GM19193 (cell line): Measurements from ENCODE around the gene GALNT17.

Experiments
- POLR2A ChIP-seq: IDR thresholded peaks from 4 replicates; pipeline ENCODE4 v1.6.1; 2011; ENCODE audit not compliant: insufficient read depth, insufficient read length; ENCODE audit errors: extremely low read depth

Gene GALNT17

GRCh38 chr7:71482284-71482683, 350.3 kb downstream of the GALNT17 start:
- TF ChIP-seq POLR2A = no peak

DNA sequence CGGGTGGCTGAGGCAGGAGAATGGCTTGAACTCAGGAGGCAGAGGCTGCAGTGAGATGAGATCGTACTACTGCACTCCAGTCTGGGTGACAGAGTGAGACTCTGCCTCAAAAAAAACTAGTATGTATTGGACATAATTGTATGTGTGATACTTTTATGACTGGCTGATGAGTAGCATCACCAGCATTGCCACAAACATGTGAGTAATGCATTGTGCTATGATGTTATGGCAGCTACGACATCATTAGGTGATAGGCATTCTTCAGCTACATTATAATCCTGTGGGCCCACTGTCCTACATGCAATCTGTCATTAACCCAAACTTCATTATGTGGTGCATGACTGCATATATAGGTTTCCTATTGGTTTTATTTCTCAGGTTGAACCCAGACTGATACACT, 352.4 kb downstream of the GALNT17 start:
- TF ChIP-seq POLR2A = no peak

GRCh38 chr7:71485586-71485985, 353.6 kb downstream of the GALNT17 start:
- TF ChIP-seq POLR2A = no peak

- no peak for TF ChIP-seq POLR2A
Measured at GRCh38 chr7:71486414-71486813, 354.5 kb downstream of the GALNT17 start.

GRCh38 chr7:71486856-71487628, 355.1 kb downstream of the GALNT17 start:
- TF ChIP-seq POLR2A = no peak

- no peak for TF ChIP-seq POLR2A
Measured at GRCh38 chr7:71488308-71488707, 356.4 kb downstream of the GALNT17 start.

DNA sequence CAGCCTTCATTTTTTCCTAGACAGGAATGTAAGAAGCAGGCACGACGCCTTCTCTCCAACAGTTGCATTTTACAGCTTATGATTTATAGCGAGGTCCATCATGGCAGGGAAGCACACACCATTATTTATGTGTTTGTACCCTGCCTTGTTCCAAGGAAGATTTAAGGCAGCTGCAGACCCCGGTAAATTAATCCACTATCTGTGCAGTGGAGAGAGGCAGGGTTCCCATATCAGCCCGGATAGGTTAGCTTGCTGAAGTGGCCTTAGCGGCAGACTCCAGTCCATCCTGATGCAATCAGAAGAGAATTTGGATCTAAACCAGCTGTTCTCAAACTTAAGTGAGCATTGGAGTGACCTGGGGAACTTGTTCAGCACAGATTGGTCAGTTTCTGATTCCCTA, 359.4 kb downstream of the GALNT17 start:
- TF ChIP-seq POLR2A = no peak

- no peak for TF ChIP-seq POLR2A
Measured at GRCh38 chr7:71495828-71496227, 363.9 kb downstream of the GALNT17 start.

- no peak for TF ChIP-seq POLR2A
Measured at GRCh38 chr7:71497256-71497946, 365.5 kb downstream of the GALNT17 start.

DNA sequence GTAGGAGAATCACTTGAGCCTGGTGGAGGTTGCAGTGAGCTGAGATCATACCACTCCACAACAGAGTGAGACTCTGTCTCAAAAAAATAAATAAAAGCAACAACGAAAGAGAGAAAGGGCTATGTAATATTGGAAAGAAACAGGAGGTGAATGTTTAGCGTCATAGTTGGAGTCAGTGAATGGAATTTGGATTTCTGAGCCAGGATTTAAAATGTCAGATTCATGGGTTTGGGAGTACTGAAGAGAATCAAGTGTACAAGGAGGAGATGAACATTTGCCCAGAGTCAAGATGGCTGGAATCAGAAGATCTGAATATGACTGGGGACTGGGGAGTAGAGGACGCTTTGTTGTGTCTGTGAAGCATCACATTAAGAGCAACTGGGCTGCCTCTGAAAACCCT, 366.4 kb downstream of the GALNT17 start:
- no peak for TF ChIP-seq POLR2A

DNA sequence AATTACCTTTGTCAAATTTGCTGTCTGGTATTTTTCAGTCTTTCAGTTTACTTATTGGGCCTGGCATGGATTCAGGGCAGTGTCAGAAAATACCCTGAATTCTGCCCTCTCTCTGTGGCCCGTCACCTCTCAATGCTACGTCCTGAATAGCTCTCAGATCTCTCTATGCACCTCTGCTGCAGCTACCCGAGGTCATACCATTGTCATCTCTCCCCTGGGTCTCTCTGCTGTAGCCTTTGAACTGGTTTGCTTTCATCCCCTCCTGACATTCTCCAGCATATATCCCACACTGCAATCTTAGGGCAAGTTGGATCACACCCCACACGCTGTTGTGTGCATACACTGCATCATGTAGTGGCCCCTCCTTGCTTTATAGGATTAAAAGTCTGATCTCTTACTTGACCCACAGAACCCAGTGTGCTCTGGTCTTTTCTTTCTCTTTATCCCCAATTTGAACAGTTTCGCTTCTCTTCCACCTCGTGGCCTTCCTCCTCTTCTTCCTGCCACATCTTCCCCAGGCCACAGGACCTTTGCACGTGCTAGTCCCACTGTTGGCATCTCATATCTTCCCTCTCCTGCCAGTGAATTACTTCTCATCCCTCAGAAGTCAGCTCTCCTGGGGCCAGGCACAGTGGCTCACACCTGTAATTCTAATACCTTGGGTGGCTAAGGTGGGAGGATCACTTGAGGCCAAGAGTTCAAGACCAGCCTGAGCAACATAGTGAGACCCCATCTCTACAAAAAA, 372.9 kb downstream of the GALNT17 start:
- no peak for TF ChIP-seq POLR2A

GRCh38 chr7:71506822-71507221, 374.9 kb downstream of the GALNT17 start:
- no peak for TF ChIP-seq POLR2A

DNA sequence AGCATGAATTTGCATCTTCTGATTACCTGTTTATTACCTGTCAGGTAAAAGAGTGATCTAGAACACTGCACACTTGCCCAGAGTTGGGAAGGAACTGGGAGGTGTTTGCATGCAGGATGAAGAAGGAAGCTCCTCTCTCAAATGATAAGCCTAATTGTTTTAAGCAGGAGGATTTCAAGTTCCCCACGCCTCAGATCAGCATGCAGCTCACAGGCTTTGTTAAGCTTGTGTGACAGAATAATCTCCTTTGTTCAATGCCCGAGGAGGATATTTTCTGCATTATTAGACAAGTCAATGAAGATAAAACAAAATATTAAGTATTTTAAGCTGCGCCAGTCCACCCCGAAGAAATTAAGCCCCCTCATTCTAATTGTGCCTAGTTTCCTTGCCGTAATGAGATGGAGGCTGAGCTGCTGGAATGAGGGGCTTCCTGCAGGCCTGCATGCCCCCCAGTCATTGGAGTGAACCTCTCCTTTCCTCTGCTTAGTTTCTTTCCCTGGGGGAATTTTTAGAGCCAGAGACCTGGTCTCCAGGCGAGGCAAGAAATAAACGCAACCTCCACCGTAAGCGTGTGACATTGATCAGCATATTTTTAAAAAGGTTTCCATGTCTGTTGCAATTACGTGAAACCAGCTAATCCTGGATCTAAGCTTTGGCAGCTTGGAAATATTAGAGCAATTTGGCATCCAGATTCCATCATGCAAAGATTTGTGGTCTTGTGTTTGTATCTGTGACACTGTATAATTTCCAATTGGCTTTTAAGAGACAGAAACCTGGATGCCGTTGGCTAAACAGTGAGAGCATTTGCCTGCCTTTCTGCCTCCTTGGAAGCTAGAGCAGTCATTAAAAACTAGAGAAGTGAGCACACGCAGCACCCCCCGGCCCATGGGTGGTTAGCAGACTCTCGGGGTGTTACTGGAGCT, 376.0 kb downstream of the GALNT17 start:
- TF ChIP-seq POLR2A = no peak

DNA sequence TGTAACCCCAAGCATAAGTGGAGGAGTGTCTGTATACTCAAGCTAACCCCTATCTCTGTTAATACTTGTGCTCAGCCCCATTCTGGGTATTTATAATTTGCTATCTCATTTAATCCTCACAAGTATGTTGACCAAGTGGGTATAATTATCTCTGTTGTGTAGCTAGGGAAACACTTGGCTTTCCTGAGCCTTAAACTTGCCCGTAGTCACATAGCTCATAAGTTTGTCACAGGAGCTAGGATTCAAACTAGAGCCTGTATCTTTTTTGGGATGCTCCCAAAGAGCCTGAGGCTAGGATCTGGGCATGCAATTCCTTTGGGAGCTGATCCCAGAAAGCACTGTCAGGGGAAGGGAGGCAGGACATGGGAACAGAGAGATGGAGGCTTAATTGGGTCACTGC, 377.4 kb downstream of the GALNT17 start:
- TF ChIP-seq POLR2A = no peak
